ENCODE data around the gene PLBD1.

DNA sequence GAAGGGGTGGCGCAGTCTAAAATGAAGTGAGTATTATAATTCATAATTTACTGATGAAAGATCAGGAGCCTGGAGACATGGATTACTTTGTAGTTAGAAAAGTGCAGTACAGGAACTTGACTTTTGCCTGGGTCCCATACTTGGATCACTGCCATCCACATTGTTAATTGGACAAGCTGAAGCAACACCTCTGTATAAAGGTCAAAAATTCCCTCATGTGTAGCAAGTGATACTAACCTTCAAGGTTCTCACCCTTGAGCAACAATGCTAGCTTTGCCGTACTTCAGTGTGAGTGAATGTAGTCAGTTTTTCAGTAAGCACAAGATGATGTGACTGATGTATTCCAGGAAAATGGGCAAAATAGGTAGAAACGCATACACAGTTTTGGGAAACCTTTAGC is 44.6 kb upstream of the PLBD1 start:
- no peak for TF ChIP-seq CTCF (conservative IDR thresholded peaks at IDR 0.05)
- TF ChIP-seq EZH2 (IDR thresholded peaks at IDR 0.05; ENCODE audit: low read depth), result no peak
